ENCODE data around the gene EIF3A. TPM values are rescaled to one million over a fixed set of nuclear protein-coding genes. Genes with fewer than 3 reads are reported as not detected.

EIF3A gene
- total and polyA plus RNA-seq, 9 of the 15 experiments (the other 6 are each of a cell fraction or from before 2014, with no cell fraction given): 19.6 to 163 (median 102) TPM

GRCh38 chr10:119026301-119027110 is 54.1 kb downstream of the EIF3A start:
- Histone ChIP-seq H3K36me3 (ENCODE audit: control insufficient read depth, insufficient read depth, low read length) (peaks cover 4% of the 10 kb centered on the region; the same call in 1 of the 3 replicates), H4K20me1 (replicated peaks; ENCODE audit: control insufficient read depth, insufficient read depth, low read length) (peaks cover 5% of the 10 kb centered on the region; the same call in 1 of the 2 replicates), H2AFZ (ENCODE audit: low read depth, low read length) (no peak overlapping the region), H3K4me1 (replicated peaks in 1 of 2; ENCODE audit: control insufficient read depth in 2 of 2, insufficient read depth in 2 of 2, low read length in 2 of 2) (peaks cover 3 to 24% of the 10 kb centered on the region in 2 experiments; a peak in 3 of 5 replicates), H3K79me2 (ENCODE audit: control insufficient read depth, insufficient read depth, low read length) (no peaks in the 10 kb centered on the region), H3K27me3 (ENCODE audit: control insufficient read depth in 2 of 2, insufficient read depth in 2 of 2, low read length in 2 of 2) (peaks cover 16 to 41% of the 10 kb centered on the region in 2 experiments), H3K9me3 (replicated peaks; ENCODE audit: control insufficient read depth, insufficient read depth, low read depth, low read length) (no peaks in the 10 kb centered on the region), H3K9ac (ENCODE audit: insufficient read depth in 1 of 2, low read depth in 2 of 2, low read length in 2 of 2) (no peak overlapping the region), H3K4me2 (ENCODE audit: insufficient read depth, low read length) (no peak overlapping the region), H3K27ac (ENCODE audit: extremely low read depth, low read depth, low read length) (no peak overlapping the region), H3K9me1 (ENCODE audit: control insufficient read depth, insufficient read depth, low read length) (no peaks in the 10 kb centered on the region), H3K4me3 (no peak overlapping the region)
- no peak for ATAC-seq
- 32% methylated on average over 16 of the region's 18 CpGs for WGBS (ENCODE audit: insufficient coverage, low coverage, missing lambda C conversion rate)
- in situ Hi-C loops (cut with MboI): no loop called here
- DNase-seq (ENCODE audit: extremely low read depth in 1 of 4, low spot score in 3 of 4): no peak
- no TSS peak for BruUV-seq (replicated peaks)
- TF ChIP-seq, protein P1, sequence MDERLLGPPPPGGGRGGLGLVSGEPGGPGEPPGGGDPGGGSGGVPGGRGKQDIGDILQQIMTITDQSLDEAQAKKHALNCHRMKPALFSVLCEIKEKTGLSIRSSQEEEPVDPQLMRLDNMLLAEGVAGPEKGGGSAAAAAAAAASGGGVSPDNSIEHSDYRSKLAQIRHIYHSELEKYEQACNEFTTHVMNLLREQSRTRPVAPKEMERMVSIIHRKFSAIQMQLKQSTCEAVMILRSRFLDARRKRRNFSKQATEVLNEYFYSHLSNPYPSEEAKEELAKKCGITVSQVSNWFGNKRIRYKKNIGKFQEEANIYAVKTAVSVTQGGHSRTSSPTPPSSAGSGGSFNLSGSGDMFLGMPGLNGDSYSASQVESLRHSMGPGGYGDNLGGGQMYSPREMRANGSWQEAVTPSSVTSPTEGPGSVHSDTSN (CRISPR knock-in tag; IDR thresholded peaks at IDR 0.05; ENCODE audit: low read depth): no peak
- TF ChIP-seq, protein P1 (tag; conservative IDR thresholded peaks at IDR 0.05; ENCODE audit: low read depth): no peak
- FAIRE-seq: no peak
- intact Hi-C loops (cut with micrococcal nuclease): no loop called here
- ChIA-PET CTCF (ENCODE audit: low intra/inter-chr PET ratio) (no interaction called here), POLR2A (interaction anchor here (0.6 kb wide), 1 partner anchor 83 kb away, joined by 3 read pairs; no protein-coding TSS in a partner anchor)

All from K562 (cell line).